Lung microvascular endothelial cell (primary cell): Measurements from ENCODE around the gene HLA-E. TPM values are rescaled to one million over a fixed set of nuclear protein-coding genes. Genes with fewer than 3 reads are reported as not detected.
"Not testable (repeated sequence)": the region's sequence is repeated elsewhere in the genome, so short reads cannot be mapped to it uniquely, and the experiment has no call there.

ENCODE experiments used
- DNase-seq, 2 donors: peaks; one replicate each; pipeline versions ENCODE4 v3.0.0 to v3.0.0-alpha.2; 2010; ENCODE audit warnings: low read depth in 2 of 2
- total RNA-seq: library from RNA; depleted of rRNA; stranded (reverse); fragments of >200 nt; gene quantifications from 2 replicates; pipeline ENCODE4 v1.2.1, GENCODE V29; 2014

HLA-E gene
- total RNA-seq = 440 and 959 TPM in 2 replicates

GRCh38 chr6:30489081-30490025, at the start of gene HLA-E:
HLA-E (plus strand) TSS chr6:30489509; CDS start chr6:30489532, 23 bp downstream.
- peak; percentile 100 for DNase-seq

GRCh38 chr6:30441171-30441570, 48.1 kb upstream of the HLA-E start:
- DNase-seq = no peak

GRCh38 chr6:30443657-30444450, 45.5 kb upstream of the HLA-E start:
- no peak for DNase-seq

- no peak for DNase-seq
These were observed 44.9 kb upstream of the HLA-E start for GRCh38 chr6:30444451-30444742.

GRCh38 chr6:30446259-30446658, 43.0 kb upstream of the HLA-E start:
- DNase-seq = no peak

- DNase-seq = peak; percentile 5 to 36
These were observed 42.1 kb upstream of the HLA-E start for GRCh38 chr6:30447237-30447636.

GRCh38 chr6:30450548-30450908, 38.8 kb upstream of the HLA-E start:
- DNase-seq = no peak

- DNase-seq = peak in 1 of 2 donors; percentile 7
These were observed 38.1 kb upstream of the HLA-E start for GRCh38 chr6:30450909-30451841.

GRCh38 chr6:30452736-30453507, 36.4 kb upstream of the HLA-E start:
- DNase-seq = no peak

GRCh38 chr6:30453508-30454116, 35.7 kb upstream of the HLA-E start:
- DNase-seq = peak; percentile 87 to 88

- no peak for DNase-seq
These were observed 30.2 kb upstream of the HLA-E start for GRCh38 chr6:30459145-30459544.

GRCh38 chr6:30461055-30461454, 28.3 kb upstream of the HLA-E start:
- no peak for DNase-seq

GRCh38 chr6:30462482-30462881, 26.8 kb upstream of the HLA-E start:
- no peak for DNase-seq

- DNase-seq = no peak
These were observed 26.1 kb upstream of the HLA-E start for GRCh38 chr6:30463242-30463641.

- peak in 1 of 2 donors; percentile 19 for DNase-seq
These were observed 25.4 kb upstream of the HLA-E start for GRCh38 chr6:30463651-30464618.

- DNase-seq = no peak
These were observed 23.6 kb upstream of the HLA-E start for GRCh38 chr6:30465595-30466306.

- DNase-seq = no peak
These were observed 18.3 kb upstream of the HLA-E start for GRCh38 chr6:30470968-30471367.

- not testable (repeated sequence) for DNase-seq
These were observed 14.2 kb upstream of the HLA-E start for GRCh38 chr6:30475116-30475515.
